Fibroblast of villous mesenchyme (primary cell): ENCODE results near the gene SHBG. TPM values are rescaled to one million over a fixed set of nuclear protein-coding genes. Genes with fewer than 3 reads are reported as not detected.
"Not testable (repeated sequence)": the region's sequence is repeated elsewhere in the genome, so short reads cannot be mapped to it uniquely, and the experiment has no call there.

ENCODE experiments used
- DNase-seq: peaks from one replicate; pipeline ENCODE4 v3.0.0-alpha.2; 2010; ENCODE audit warnings: low read depth
- H3K4me3 ChIP-seq: 2 replicates; pipeline ENCODE4 v1.5.1; 2011; ENCODE audit warnings: low read depth, mild to moderate bottlenecking, low read length
- total RNA-seq: library from RNA; depleted of rRNA; stranded (reverse); fragments of >200 nt; gene quantifications from 2 replicates; pipeline ENCODE4 v1.2.3, GENCODE V29; 2012
- TF ChIP-seq, protein P1 (sequence below): IDR thresholded peaks from 2 replicates; pipeline ENCODE4 v1.5.1; 2012; ENCODE audit warnings: low read depth, mild to moderate bottlenecking, low read length; ENCODE audit not compliant: insufficient read depth

SHBG gene
- total RNA-seq, 1 donor, result 0.86 TPM

DNA sequence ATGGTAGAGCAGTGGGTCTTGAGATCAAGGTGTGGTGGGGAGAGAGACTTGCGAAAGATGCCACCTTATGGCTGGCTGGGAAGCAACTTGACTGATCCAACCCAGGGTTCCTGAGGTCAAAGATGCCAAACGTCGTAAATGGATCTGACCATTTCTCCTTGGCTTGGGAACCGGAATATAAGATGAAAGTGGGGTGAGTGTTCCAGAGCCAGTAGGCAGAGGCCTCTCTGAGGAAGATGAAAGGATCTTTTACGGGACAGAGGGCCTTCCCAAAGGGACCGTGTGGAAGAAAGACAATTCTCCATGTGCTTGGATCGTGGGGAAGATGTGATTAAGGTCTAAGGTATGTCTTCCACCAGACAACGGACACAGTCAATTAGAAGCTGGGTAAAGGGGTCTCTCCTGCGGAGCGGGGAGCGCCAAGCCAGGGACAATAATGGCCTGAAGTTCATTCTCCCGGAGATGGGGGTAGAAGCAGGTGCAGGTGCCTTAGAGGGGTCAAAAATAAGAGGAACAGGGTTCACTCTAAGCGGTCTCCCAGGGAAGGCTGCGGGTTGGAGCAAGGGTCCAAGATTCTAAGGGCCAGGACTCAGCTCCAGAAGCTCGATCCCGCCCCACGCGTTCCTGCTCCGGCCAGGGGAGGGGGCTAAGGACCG is 16.0 kb upstream of the SHBG start:
- DNase-seq, result peak; percentile 37
- TF ChIP-seq, protein P1, sequence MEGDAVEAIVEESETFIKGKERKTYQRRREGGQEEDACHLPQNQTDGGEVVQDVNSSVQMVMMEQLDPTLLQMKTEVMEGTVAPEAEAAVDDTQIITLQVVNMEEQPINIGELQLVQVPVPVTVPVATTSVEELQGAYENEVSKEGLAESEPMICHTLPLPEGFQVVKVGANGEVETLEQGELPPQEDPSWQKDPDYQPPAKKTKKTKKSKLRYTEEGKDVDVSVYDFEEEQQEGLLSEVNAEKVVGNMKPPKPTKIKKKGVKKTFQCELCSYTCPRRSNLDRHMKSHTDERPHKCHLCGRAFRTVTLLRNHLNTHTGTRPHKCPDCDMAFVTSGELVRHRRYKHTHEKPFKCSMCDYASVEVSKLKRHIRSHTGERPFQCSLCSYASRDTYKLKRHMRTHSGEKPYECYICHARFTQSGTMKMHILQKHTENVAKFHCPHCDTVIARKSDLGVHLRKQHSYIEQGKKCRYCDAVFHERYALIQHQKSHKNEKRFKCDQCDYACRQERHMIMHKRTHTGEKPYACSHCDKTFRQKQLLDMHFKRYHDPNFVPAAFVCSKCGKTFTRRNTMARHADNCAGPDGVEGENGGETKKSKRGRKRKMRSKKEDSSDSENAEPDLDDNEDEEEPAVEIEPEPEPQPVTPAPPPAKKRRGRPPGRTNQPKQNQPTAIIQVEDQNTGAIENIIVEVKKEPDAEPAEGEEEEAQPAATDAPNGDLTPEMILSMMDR, result peak; percentile 20
- peak overlapping the region; percentile 88 for H3K4me3 ChIP-seq

GRCh38 chr17:7614425-7615264 is 15.3 kb upstream of the SHBG start, which contains the start of gene FXR2:
TSS of gene FXR2 (minus strand) at chr17:7614897. CDS start at chr17:7614532, 365 bp downstream.
- H3K4me3 ChIP-seq, result peak within 1 kb of the TSS; percentile 88
- TF ChIP-seq, protein P1, result peak; percentile 62
- DNase-seq, result peak; percentile 100

DNA sequence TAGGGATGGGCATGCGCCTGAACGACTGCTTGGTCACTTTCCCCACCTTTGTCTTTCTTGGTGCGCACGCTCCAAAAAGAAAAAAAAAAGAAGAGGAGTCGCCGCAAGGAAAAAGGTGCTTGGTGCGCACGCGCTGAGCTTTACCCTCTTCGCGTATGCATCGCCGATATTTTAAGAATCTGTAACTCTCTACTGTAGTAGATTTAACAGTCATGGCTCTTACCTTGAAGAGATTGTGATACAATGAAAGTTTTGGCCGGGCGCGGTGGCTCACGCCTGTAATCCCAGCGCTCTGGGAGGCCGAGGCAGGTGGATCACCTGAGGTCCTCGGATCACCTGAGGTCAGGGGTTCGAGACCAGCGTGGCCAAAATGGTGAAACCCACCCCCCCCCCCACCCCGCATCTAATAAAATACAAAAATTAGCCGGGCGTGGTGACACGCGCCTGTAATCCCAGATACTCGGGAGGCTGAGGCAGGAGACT is 14.6 kb upstream of the SHBG start:
- no peak for DNase-seq
- TF ChIP-seq, protein P1, result no peak
- H3K4me3 ChIP-seq, result peak overlapping the region; percentile 61

DNA sequence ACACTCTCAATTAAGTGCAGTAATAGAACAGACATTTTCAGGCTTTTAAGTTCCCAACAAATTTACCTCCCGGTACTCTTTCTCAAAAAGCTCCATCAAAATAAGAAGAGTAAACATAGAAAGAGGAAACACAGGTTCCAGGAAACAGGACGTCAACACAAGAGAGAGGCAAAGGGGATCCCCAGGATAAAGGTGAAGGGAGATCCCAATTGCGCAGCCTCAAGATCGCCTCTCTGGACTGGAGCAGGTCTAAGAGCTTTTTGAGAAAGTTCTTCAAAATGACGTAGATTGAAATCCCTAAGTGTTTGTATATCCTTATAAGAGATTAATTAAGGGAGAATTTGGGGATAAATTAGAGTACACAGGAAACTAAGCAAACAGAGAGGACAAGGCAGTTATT is 11.3 kb upstream of the SHBG start:
- no peak for DNase-seq
- TF ChIP-seq, protein P1, result no peak

GRCh38 chr17:7620835-7621234 is 9.1 kb upstream of the SHBG start:
- no peak for DNase-seq
- TF ChIP-seq, protein P1, result no peak
- H3K4me3 ChIP-seq, result no peak overlapping the region

More for the DNA sequence above, 11.3 kb upstream of the SHBG start:
- H3K4me3 ChIP-seq, result no peak overlapping the region

- no peak for DNase-seq
- no peak overlapping the region for H3K4me3 ChIP-seq
- TF ChIP-seq, protein P1, result no peak
These were observed 6.3 kb upstream of the SHBG start for GRCh38 chr17:7623661-7624060.

DNA sequence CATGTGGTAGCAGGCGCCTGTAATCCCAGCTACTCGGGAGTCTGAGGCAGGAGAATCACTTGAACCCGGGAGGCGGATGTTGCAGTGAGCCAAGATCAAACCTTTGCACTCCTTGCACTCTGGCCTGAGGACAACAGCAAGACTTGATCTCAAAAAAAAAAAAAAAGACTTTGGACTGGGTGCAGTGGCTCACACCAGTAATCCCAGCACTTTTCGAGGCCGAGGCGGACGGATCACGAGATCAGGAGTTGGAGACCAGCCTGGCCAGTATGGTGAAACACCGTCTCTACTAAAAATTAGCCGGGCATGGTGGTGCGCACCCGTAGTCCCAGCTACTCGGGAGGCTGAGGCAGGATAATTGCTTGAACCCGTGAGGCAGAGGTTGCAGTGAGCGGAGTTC is 4.2 kb upstream of the SHBG start:
- H3K4me3 ChIP-seq, DNase-seq: not testable (repeated sequence)
